GM18508 (cell line): Measurements from ENCODE around the gene UGT3A1.
"Not testable (repeated sequence)": the region's sequence is repeated elsewhere in the genome, so short reads cannot be mapped to it uniquely, and the experiment has no call there.

ENCODE experiments used
- ATAC-seq: cut with Tn5 transposase; IDR thresholded peaks from one replicate; pipeline ENCODE4 v1.9.1; 2021; ENCODE audit warnings: moderate number of reproducible peaks; ENCODE audit not compliant: insufficient read depth, unreplicated experiment

UGT3A1 gene

DNA sequence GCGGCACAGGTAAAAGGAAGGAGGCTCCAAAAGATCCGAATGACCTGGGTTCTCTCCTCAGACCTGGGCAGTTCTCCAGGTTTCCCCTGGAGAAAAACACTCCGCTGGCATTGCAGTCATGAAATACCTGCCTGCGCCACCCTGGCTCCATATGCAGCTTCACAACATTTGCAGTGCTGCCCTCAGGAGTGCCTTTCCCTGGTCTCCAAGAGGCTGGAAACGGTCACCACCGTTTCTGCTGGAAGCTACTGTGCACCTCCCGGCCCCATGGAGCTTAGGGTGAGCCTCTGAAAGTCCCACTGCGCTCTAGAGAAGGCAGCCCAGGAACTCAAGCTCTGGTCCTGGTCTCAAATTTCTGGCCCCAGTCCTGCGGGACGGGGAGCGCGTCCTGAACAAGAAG lies 670 bp downstream of the UGT3A1 start:
- no peak for ATAC-seq

DNA sequence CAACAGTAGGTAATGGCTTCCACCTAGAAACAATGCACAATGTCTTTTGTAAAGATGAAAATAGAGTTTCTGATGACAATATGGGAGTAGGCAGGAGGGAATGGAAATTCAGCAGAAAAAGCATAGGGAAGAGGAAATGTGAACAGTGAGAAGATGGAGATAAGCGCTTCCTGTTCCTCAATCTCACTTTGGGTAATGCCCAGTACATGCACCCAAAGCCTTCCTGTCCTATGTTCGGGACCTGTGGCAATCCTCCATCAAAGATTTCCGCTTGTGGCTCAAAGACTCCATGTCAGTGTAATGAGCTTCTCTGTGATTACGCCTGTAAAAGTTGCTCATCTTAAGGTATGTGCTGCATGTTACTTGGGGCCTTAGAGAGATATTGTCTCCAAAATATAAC lies 2.7 kb downstream of the UGT3A1 start:
- ATAC-seq, result no peak

DNA sequence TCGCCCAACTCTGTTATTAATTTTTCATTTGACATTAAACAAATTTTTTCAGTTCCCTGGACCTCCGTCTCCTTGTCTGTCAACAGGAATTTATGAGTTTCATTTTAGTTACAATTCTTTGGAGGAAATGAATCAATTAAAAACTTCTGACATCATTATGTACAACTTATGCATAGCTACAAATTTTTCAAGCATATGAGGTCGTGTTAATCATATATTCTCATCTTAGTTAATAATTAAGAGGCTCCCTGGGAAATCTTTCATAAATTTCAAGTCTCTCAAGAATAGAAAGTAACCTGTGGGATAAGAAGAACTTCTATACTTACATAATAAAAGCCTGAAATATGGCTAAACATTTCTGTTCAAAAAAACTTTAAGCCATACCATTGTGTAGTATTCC lies 3.4 kb downstream of the UGT3A1 start:
- ATAC-seq, result no peak

DNA sequence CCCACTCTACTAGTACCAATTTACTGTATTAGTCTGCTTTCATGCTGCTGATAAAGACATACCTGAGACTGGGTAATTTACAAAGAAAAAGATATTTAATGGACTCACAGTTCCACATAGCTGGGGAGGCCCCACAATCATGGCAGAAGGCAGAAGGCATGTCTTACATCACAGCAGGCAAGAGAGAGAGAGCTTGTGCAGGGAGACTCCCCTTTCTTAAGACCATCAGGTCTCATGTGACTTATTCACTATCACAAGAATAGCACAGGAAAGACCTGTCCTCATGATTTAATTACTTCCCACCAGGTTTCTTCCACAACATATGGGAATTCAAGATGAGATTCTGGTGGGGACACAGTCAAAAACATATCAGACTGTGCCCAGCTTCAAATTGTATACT lies 11.5 kb downstream of the UGT3A1 start:
- no peak for ATAC-seq

DNA sequence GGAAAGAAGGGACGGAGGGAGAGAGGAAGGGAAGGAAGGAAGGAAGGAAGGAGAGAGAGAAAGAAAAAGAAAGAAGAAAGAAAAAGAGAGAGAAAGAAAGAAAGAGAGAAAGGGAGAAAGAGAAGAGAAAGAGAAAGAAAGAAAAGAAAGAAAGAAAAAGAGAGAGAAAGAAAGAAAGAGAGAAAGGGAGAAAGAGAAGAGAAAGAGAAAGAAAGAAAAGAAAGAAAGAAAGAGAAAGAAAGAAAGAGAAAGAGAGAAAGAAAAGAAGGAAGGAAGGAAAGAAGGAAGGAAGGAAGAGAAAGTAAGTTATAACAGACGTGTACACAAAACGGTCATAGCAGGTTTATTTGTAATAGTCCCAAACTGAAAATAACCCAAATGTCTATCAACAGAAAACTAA lies 14.3 kb downstream of the UGT3A1 start:
- not testable (repeated sequence) for ATAC-seq

DNA sequence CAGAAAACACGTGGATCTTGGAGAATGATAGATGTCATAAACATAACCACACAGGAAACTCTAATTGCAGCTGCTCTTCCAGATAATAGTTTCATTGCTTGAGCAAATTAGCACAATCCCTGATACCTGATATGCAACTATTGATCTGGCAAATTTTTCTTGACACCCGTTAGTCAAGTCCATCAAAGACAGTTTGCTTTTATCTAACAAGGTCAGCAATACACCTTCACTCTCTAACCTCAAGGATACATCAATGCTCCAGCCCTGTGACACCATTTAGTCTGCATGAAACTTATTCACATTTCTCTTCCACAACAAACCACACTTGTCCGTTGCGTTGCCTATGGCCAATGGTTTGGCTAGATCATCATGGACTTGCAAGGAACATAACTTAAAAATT lies 16.6 kb downstream of the UGT3A1 start:
- no peak for ATAC-seq

DNA sequence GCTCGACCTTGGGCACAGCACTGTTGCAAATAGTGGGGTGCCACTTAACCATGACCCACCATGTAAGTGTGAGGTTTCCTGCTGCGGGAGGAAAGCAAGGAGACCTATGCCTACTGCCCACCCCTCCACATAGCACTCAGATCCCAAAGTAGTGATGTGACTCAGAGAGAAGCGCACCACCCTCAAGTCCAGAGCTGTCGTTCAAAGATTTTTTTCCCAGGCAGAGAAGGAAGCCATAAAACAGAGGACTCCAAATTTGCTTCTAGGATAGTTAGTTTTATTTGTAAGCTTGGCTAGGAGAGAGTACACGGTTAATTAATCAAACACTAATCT lies 19.3 kb downstream of the UGT3A1 start:
- ATAC-seq, result no peak

DNA sequence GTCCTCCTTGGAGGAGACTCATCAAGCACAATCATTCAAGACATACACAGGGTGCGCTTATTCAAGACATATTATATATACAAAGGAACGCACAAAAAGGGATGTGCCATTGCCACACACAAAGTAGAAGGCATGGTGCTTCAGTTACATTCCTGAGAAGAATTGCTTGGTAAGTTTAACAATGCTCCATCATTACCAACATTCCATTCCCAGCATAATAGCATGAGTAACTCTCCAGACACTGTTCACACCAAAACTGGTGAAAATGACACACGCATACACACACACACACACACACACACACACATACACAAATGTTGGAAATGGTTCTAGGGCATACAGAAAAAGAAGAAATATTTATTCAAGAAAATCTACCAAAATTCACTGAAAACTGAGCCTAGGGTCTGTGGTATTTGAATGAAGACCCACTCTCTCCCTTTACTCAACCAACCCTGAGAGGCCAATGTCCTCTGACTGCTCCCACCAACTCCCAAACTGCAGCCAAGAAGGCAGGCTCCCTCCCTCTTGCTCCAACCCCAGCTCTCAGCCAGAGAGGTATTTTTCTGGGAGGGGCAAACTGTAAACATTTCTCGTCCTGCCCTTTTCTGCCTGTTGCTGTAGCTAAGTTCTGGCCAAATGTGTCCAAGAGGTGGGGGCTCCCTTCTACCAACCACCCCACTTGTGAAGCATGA lies 19.9 kb downstream of the UGT3A1 start:
- ATAC-seq, result no peak

DNA sequence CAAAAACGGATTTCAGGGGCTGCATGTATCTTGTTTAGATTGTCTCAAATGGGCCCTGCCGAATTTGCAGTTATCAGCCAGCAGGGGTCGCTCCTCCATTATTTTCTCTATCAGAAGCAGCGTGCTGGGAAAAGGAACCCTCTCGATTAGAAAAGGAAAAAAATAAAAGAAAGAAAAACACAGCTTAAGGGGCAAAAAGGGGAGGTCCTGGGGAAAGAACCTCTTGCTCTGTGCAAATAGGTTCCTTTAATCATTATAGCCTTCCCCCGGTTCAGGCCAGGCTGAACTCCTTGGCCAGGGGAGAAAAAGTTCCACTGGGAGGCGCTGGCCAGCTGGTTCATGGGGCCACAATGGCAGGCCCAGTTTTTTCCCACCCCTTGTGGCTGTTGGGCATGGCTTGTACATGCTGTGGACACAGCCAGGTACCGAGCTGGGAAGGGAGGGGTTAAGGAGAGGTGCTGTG lies 27.8 kb downstream of the UGT3A1 start:
- no peak for ATAC-seq

DNA sequence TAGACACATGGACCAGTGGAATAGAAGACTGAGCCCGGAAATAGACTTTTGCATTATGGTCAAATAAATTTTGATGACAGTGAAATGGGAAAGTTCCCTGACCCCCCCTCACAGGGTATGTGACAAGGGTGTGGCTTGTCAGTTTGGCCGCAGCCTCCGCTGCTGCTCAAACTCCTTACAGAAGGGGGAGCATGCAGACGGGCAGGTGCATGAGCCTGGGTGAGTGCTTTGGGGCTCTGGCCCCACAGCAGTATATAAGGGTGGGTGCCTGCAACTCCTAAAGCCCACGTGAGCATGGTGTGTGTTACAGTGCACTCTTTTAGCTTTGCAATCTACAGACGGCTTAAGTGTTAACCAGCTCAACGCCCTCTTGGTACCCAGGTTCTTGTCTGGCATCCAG lies 30.9 kb downstream of the UGT3A1 start:
- no peak for ATAC-seq

DNA sequence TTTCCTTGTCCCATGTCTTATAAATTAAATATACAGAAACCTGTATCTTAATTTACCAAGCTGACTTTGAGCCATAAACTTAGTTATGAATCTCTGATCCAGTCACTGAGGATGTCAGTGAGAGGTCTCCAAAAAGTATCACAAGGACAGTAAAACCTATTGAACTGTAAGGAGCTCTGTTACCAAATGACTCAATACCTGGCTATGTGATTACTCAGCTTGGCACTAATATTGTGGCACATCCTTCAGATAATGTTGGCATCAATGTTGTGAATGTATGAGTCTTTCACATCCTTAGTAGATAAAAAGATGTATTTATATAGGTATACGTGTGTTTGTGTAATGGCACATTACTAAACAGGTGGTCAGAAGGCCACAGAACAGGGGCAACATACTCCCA lies 34.8 kb downstream of the UGT3A1 start:
- no peak for ATAC-seq

DNA sequence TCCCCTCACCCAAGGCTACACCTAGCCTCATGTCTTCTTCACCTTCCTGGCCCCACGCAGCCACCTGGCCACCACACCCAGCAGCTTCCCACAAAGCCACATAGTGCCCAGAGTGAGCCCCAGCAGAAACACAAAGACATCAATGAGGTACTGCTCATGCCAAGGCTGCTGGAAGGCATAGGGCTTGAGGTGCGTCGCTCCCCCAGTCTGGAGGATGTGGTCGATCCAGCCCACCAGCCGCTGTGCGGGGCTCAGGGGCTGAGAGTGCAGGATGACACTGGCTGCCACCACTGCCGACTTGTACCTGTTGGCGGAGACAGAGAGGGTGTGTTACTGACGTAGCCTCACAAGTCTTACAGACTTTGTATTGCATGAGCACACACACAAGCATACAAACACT lies 37.0 kb downstream of the UGT3A1 start:
- ATAC-seq, result no peak

DNA sequence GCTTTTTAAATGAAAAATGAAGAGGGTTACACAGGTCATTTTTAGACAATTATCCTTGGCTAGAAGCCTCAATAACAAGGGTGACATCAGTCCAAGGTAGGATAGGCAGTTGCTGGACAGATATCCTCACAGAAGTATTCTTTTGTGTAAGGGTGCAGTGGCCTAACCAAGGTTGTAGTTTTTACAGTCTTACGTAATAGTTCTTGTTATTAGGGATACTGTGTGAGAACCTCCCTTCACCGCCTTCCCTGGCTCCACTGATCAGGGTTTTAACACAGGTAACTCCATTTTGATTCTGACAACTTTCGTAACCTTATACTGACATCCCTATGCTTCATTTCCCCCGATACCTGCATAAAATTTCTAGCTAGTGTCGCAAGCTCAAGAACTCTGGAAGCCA lies 44.1 kb downstream of the UGT3A1 start:
- ATAC-seq, result no peak

DNA sequence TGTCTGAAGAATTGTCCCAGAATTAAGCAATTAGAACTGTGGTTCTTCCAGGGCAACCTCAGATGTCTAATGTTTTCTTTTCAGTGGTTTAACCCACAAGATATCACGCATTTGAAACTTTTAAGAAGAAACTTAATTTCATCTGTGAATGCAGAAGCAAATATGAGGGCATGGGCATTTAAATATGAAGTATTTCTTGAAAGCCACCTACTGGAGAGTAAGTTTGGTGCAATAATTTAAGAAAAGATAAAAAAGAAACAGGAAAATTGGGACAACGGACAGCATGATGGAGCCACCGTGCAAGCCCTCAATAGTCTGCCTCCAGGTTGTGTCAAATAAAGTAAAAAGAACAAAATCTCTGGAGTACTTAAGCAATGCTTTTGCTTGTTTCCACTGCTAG lies 51.6 kb downstream of the UGT3A1 start:
- ATAC-seq, result no peak

DNA sequence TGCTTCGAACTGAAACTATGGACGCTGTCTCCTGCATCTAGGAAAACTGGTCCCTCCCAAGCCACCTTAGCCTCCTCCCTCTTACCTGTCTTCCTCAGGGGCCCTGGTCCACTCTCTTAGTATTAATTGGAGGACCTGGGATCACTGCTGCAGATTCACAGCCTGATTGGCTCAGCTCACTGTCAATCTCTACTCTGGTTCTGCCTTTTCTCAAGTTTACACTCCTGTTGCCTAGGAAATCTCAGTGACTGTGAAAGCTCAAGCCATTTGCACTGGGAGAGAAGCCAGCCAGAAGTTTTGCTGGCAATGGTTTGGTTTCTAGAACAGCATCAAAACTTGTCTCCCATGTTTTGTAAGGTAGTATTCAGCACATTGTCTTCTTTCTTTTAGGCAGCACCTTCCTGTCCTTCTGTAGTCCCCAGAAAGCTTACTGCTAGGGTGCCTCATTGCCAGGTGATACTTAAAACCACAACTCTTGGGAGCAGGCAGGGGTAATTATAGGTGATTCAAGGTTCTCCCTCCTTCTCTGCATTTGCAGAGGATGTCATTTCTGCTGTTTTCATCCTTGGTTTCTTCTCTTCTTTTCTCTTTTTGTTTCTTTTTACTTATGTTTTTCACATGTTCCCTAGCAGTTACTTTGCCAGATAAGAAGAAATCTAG lies 52.5 kb downstream of the UGT3A1 start, which contains the start of gene CAPSL:
Gene CAPSL, minus strand, starts transcription at position 55 of the 660 bp plus-strand sequence. CDS start 17,502 bp downstream, outside the sequence.
- no peak for ATAC-seq

DNA sequence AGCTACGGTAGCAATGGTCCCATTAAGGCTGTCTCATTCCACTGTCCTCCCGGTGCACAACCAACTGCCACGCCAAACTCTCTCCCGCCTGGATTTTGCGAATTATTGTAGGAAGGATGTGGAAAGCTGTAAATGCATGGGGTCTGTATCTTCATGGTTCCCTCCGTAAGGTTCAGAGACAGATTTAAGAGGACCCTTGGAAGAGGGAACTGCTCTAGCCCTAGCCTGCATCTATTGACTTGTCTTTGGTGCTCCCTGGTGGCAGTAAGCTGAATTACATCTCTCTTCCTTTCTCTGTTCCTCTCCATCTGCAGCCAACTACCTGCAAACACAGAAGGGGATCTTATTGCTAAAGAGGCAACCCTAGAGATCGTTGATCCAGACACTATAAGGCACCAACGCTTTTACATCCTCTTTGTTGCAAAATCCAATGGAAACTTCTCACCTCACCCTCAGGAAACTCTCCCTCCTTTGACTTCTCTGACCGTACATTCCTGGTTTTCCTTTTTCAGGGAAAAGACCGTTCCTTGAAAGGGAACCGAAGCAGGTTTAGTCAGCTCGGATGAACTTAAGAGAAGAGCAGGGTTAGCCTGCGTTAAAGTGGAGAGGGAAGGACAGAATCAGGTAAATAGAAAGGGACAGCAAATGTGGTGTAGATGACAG lies 64.7 kb downstream of the UGT3A1 start:
- no peak for ATAC-seq

DNA sequence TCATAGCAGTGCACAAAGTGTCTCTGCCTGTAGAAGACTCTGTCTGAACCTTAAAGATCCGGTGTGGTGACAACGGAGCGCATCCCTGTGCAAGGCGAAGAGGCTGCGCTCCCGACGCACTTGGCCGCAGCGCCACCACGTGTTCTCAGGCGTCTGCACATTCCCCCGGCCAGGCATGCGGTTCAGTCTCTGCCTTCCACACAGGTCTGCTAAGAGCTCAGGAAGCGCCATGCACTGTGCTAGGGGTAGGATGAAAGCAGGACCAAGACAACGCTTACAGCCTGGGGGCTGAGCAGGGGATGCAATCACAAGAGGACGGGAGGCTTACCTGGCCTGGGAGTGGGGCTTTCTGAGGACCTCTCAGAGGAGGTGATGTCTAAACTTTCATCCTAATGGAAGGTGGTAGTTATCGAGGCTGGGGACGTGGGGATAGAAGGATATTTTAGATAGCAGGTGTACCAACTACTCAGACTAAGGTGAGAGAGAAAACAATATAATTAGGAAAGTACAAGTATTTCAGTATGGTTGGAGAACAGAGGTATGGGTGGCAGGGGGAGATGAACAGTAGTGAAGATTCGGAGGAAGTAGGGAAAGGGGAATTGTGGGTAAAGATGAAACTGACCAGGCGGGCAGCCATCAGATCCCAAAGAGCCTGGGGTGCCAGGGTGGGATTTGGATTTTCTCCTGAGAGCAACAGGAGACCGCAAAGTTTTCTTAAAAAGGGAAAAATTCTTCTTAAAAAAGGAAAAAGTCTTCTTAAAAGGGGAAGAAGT lies 66.1 kb downstream of the UGT3A1 start:
- no peak for ATAC-seq

DNA sequence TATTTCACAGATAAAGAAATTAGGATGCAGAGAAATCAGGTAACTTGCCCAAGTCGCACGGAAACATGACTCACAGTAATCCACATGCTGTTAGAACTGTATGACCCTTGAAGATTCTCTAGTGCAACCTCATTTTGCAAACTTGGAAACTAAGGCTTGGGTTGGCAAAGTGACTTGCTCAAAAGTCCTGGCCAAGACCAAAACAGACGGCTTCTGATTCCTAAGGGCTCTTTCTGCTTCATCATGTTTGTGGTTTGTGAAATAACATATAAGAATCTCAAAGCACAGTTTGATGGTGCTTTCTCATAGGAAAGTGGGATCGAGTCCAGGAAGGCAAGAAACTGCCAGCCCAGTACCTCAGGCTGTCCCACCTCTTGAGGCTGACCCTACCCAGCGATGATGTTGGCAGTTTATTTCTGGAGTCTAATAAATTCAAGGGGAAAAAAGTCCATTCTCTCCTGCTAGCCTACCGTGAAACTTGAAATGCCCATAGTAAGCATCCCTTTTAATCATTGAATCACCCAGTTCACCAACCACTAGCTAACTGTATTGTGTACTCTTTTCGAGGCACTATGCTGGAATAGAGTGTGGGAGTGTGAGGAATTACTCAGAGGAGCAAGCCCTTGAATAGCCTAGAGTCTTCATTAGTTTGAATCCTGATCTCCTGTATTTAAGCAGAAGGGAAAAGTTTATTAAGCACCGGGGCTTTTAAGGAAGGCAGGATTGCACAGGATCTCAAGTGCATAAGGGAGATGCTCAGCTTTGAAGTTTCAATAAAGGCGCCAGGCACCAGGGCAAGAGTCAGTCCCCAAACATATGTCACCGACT lies 66.9 kb downstream of the UGT3A1 start:
- ATAC-seq, result no peak

DNA sequence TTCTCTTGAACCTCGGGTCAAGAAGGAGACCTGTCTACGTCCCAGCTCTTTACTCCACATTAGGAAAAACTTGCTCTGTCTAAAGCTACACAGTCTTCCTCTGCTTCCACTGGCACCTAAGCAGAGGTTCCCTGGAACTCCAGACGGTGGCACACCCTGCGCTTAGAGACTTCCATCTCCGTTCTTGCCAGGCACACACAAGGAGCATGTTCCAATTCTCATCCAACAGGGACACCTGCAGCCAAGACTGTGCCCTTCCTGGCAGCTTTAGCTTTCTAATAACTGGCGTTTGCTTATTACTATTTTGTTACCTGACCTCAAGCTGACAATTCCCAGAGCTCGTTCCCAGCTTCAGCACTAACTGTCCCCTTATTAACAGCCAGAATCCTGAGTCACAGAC lies 68.7 kb downstream of the UGT3A1 start:
- no peak for ATAC-seq

DNA sequence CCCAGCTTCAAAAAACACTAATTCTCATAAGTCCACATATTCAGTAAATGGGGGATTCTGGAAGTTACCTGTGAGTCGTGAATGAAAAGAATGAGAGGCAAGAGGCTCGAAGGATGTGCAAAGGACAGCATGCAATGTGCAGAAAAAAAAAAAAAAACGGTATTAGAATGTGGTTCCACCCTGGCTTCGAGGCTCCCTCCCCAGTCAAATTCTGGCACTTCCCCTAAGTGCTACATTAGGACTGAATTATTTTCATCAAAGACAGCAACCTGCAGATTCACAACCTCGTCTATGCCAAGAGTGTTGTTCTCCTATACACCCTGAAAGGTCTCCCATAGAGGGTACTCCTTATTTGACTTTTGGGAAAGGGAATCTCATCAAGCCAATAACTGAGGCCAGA lies 69.3 kb downstream of the UGT3A1 start:
- no peak for ATAC-seq
